ENCODE data around the gene CEP63.

Gene CEP63

DNA sequence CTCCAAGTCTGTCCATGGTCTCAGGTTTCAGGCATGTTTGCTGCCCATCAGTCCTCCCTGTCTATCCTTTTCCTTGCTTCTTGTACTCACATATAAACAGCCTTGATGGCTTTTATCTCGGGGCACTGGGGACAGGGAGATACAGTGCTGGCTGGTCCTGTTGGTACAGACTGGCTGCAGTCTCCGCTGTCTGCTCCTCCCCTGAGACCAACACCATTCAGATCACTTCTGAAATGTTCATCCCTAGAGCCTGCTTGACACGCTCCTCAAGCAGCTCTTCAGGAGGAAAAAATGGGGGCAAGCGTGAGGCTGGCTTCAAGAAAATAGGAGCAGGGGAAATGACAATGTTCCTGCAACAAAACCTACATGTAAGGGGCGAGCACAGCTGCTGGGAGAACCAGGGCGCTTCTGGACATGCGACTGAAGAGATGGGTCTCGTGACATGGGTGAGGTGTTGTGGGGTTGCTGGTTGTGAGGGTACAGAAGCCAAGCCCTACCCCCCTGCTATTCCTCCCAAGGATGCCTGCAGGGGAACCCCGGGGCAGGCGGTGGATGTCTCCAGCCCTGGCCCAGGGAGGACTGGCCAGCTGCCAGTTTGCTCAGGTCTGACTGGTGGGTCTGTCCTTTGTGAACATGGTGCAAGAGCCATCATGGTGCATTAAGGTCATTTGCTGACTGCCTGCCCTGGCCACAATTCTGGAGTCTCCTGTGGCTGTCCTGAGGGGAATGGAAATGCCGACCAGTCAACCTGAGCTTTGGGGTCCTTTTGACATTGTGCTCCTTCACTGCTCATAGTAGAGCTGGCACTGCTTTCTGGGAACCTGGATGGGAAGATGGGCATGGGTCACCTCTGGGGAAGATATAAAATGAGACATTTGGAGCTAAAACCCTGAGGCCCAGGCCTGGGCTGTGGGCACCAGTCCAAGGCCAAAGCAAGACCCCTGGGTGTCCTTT is 124.9 kb downstream of the CEP63 start:
- no peak for FAIRE-seq

DNA sequence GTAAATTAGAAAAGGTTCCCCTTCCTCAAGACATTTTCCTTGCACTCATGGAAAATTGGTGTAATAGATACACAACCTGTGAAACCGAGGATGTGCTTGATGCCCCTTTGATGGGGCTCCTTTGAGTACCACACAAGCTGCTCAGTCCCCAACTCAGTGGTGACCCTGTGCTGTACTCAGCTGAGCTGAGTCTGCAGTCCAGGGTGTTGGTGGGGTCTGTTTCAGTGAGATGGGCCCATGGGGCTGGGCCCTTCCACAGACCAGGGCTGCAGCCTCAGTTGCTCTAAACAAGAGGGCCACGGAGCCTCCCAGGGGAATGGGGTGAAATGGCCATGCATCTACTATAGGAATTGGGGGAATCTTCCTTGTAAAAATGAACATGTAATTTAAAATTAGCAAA is 125.7 kb downstream of the CEP63 start:
- FAIRE-seq = no peak

DNA sequence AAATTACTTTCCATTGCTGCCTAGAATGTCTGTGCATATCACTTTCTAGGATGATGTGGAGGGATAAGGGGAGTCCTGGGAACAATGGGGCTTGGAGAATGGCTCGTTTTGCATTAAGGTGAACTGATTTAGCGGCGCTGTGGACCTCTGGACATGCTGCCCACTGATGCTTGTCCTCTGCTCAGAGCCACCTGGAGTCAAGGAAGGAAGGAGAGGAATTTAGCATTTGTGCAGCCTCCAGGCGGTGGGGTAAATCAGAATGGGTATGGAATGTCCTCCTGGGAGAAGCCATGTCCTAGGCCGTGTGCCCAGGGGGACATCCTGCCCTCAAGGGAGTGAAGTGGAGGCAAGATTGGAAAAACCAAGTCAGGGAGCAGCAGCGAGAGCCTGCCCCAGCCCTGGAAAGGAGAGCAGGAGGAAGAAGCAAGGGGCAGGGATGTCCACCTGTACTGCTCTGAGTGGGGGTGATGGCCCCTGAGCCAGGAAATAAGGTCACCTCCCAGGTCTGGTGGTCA is 127.2 kb downstream of the CEP63 start:
- FAIRE-seq = no peak

DNA sequence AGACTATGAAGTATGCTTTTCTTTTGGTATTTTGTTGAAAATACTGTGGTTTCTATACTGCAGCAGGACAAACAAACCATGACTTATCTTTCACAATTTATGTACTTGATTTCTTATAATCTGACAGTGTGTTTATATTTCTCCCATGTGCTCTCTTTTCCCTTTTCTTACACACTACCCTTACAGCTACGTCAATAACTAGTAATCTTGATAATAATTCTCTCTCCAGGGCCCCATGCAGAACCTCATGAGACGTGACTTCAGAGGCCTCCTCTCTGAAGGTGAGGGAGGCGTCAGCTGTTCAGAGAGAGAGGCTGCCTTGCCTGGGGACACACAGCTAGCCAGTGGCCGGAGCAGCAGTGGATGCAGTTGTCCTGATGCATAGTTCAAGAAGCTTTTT is 129.1 kb downstream of the CEP63 start:
- FAIRE-seq = no peak

DNA sequence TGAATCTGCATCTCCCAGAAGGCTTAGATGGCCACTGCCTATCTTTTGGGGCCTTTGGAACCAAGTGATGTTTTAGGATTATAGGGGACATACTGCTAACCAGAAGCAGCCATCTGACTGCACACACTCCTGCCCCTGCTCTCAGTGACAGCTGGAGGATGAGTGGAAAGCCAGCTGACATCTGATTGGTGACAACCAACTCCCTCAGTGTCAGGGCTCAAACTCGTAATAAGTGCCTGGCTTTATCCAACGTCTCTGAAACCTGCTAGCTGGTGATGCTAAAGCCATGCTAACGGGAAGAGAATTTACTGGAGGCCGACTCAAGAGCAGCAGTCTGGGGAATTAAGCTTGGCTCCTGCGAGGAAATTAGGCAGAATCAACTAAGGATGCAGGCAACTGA is 129.9 kb downstream of the CEP63 start:
- no peak for FAIRE-seq

DNA sequence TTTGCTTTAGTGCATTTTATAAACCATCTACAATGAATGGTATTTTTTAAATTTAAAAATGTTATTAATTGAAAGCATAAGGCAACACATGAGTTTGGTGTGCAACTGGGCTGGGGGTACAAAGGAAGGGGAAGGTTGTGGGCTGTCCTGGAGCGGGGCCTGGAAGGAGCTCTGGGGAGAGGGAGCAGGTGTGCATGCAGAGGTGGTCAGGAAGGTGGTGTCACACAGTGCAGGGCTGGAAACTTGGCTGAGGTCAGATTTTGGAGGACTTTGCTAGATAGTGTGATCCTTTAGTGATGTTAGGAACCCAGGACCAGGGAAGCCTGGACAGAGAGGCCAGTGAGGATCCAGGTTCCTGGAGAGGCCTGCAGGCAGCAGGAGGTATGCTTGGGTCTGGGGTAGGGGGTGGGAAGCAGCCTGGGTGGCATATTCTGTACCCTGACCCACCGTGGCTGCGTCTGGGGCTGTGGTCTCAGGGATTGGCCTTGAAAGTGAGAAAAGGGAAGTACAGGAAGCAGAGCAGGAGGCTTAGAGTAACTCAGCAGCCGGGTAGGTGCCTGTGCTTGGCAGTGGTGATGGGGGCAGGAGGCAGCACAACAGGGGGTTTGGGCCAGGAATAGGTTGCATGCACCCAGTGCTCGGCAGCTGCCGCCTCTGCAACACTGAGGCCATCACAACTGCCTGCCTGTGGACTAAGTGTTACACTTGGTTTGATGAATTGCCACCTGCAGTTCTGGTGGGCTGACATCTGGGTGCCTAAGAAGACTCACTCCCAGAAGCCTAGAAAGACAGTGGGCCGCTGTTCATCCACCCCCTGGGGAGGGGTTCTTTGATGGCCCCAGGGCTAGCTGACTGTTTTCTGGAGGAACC is 132.0 kb downstream of the CEP63 start:
- no peak for FAIRE-seq

DNA sequence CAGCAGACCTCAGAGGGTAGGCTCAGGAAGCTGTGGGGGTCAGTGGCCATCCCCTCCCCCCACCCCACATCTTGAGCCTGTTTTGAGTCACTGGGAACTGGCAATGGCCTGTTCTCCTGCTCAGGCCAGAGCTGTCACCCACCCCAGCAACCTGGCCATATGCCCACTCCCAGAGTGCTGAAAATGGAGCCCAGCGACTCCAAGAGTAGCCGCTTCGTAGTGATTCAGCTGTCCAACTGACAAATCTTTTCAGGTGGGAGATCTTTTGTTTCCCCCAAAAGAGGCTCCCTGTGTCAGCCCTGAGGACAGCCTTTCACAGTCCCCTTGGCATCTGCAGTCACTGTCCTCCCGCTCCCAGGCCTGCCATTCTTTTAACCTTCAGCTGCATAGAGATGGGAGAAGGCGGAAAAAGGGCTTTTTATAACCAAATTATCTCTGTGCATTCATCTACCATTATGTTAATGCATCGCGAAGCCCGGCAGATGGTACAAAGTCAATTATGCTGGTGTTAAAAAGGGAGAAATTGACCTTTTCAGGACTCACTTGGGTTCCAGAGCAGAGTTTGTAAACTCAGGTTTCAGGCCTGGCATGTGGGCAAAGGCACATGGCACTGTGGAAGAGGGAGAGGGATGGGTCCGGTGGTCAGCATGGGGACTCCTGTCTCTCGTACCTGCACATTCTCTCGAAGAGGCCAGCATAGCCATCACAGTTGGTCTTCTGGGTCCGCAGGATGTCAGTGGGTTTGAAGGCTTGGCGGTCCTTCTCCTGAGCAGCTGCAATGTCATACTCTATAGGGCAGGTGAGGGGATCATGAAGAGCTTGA is 132.8 kb downstream of the CEP63 start:
- FAIRE-seq = no peak

DNA sequence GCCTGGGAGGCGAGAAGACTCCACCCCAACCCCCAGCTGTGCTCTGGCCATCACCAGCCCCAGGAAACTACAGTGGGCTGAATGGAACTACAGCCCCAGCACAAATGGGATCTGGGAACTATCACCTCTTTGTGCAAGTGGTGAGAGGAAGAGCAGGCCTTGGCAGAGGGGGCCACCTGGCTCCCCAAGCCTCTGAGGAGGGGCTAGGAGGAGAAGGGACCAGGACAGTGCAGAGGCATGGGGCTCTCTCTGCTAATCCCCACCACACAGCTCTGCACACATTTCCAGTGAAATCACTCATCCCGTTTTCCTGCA is 133.4 kb downstream of the CEP63 start:
- no peak for FAIRE-seq

DNA sequence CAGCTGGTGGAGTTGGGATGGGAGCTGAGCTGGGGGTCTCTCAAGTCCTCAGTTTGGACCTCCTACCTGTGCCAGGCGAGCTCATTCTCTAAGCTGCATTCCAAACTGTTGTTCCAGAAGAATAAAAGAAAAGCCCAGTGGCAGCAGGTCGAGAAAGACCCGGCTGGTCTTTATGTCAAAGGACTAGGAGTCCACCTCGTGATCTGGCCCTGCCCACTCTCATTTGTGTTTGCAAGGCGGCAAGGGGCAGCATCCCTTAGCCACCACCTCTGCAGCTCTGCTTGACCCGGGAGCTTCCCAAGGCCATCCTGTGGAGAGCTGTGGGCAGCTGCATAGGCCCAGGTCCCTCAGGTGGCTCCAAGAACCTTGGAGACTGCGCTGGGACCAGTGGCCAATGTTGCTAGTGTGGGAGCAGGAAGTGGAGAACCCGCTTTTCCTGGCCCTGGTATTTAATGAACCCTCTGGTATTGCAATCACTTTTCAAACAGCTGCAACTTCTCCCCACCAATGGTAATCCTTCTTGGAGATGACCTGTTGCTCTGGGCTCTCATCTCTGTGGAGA is 134.1 kb downstream of the CEP63 start:
- FAIRE-seq = no peak

DNA sequence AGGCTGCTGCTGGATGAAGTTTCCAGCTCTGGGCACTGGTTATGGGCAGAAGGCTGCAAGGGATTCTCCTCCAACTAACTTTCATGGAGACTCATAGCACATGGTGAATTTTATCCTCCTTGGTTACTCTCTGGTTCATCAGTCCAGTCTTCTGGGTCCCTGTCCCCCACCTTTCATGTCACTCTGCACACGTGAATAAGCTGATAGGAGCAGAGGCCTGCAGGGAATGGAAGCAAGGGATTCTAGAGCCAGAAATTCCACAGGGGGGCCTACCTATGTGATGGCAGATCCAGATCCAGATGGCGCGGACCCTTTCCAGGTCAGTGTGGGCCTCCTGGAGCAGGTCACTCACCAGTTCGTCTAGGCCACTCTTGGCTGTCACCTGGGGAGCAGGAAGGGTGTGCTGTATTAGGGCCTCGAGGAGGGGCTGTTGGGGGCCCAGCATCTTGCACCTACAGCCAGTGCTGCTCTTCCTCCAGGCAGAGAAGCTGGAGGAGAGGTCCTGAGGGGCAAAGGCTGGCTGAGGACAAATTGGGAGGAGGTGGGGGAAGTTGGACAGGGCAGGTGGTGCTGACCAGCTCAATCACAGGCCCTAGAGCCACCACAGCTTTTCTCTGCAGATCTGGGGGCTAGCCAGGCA is 134.7 kb downstream of the CEP63 start:
- FAIRE-seq = no peak

DNA sequence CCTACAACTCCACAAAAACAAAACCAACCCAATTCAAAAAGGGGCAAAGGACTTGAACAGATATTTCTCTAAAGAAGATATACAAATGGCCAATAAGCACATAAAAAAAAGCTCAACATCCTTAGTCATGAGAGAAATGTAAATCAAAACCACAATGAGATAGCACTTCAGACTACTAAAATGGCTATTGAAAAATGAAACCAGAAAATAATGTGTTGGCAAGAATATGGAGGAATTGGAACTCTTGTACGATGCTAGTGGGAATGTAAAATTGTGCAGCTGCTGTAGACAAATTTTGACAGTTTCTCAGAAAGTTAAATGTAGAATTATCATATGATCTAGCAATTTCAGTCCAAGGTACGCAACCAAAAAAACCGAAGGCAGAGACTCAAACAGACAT is 136.0 kb downstream of the CEP63 start:
- peak; percentile 8 for FAIRE-seq

DNA sequence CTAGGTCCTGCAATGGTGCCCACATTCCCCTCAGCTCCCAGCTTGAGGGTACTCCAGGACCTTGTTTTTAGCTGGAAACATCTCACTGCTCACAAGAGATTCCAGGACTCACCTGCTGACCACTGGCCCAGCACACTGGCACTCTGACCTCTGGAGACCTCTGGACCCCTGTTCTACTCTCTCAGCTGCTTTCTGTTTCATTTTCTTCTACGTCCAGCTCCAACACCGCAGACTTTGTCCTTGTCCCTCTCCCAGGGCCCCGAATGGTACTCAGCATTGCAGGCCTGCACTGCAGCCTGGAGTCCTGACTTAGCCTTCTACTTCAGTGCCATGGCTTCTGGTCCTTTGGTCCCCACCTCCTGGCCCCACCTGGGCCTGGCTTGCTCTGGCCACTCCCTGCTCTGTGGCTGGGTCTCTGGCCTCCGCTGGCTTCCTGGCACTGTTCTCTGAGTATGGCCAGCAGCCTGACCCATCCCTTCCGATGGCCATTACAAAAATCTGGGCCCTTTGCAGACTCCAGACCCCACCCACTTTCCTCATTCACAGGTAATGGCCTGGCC is 137.0 kb downstream of the CEP63 start:
- no peak for FAIRE-seq

DNA sequence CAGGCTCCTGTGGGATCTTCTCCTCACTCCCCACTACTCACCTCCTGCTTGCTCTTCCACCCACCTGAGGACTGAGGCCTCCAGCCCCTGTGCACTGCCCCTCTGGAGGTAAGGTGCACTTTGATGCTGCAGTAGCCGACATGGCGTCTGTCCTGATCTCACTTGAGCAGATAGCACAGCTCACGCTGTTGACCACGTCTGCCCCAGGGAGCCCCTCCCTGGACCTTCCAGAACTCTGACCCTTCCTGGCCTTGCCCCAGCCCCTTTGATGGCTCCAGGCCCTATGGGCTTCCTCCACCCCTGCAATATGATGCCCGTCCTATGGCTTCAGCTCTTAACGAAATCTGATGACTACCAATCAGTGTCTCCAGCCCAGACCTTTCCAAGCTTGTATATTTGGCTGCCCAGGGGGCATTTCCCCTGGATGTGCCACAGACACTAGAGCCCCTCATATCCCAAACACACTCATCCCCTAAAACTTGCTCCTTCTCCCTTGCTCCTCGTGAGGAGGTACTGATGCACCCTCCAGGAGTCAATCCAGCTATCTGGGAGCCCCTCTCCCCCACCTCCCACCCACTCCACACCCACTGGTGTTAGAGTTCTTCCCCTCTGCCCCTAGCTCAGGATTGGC is 137.9 kb downstream of the CEP63 start:
- no peak for FAIRE-seq
